ENCODE measurements around the gene SRP68. TPM values are rescaled to one million over a fixed set of nuclear protein-coding genes. Genes with fewer than 3 reads are reported as not detected.
A peak's percentile ranks its signal among the peaks of the same experiment; 100 is the strongest.

Gene SRP68
- total and polyA plus RNA-seq, 4 donors, result 30.8 to 68.9 (median 57.0) TPM

DNA sequence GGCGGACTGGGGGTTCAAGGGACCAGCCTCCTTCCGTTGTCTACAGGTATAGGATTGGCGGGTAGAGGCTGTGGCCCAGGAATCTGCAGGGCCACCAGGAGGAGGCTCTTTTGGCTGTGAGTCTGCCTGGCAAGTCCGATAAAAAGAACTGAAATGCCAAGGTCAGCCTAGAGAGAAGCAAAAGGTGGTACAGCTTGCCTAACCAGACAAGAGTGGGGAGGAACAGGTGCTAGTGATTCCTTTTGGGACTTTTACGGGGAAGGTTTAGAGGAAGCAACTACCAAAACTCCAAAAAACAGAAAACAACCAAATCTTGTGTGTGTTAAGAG is 39.6 kb downstream of the SRP68 start:
- H3K4me1 ChIP-seq (ENCODE audit: control insufficient read depth in 5 of 5, insufficient read depth in 5 of 5, low read length in 5 of 5), result peaks cover 0 to 15% (median 0%) of the 10 kb centered on the region in 5 donors
- no peak overlapping the region for H3K9ac ChIP-seq (ENCODE audit: insufficient read depth in 1 of 2, low read length in 2 of 2)
- H3K4me3 ChIP-seq, result no peak overlapping the region
- no peak for DNase-seq
- no peak for ATAC-seq (ENCODE audit: insufficient read depth, low FRiP score)
- no peaks in the 10 kb centered on the region for H3K27me3 ChIP-seq (ENCODE audit: control insufficient read depth in 3 of 3, insufficient read depth in 3 of 3, low read length in 2 of 3)
- WGBS, 2 donors, result 86 to 89% methylated on average over 5 of the region's 5 CpGs
- H3K9me3 ChIP-seq (ENCODE audit: control insufficient read depth in 4 of 4, insufficient read depth in 3 of 4, low read length in 3 of 4), result no peaks in the 10 kb centered on the region
- TF ChIP-seq, protein P1, sequence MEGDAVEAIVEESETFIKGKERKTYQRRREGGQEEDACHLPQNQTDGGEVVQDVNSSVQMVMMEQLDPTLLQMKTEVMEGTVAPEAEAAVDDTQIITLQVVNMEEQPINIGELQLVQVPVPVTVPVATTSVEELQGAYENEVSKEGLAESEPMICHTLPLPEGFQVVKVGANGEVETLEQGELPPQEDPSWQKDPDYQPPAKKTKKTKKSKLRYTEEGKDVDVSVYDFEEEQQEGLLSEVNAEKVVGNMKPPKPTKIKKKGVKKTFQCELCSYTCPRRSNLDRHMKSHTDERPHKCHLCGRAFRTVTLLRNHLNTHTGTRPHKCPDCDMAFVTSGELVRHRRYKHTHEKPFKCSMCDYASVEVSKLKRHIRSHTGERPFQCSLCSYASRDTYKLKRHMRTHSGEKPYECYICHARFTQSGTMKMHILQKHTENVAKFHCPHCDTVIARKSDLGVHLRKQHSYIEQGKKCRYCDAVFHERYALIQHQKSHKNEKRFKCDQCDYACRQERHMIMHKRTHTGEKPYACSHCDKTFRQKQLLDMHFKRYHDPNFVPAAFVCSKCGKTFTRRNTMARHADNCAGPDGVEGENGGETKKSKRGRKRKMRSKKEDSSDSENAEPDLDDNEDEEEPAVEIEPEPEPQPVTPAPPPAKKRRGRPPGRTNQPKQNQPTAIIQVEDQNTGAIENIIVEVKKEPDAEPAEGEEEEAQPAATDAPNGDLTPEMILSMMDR (IDR thresholded peaks at IDR 0.05; ENCODE audit: control extremely low read depth, extremely low read depth), result no peak
- no peak overlapping the region for H3K27ac ChIP-seq (ENCODE audit: low read depth in 1 of 2, low read length in 1 of 2)
- no peaks in the 10 kb centered on the region for H3K36me3 ChIP-seq (ENCODE audit: control insufficient read depth in 4 of 4, insufficient read depth in 4 of 4, low read length in 4 of 4)

DNA sequence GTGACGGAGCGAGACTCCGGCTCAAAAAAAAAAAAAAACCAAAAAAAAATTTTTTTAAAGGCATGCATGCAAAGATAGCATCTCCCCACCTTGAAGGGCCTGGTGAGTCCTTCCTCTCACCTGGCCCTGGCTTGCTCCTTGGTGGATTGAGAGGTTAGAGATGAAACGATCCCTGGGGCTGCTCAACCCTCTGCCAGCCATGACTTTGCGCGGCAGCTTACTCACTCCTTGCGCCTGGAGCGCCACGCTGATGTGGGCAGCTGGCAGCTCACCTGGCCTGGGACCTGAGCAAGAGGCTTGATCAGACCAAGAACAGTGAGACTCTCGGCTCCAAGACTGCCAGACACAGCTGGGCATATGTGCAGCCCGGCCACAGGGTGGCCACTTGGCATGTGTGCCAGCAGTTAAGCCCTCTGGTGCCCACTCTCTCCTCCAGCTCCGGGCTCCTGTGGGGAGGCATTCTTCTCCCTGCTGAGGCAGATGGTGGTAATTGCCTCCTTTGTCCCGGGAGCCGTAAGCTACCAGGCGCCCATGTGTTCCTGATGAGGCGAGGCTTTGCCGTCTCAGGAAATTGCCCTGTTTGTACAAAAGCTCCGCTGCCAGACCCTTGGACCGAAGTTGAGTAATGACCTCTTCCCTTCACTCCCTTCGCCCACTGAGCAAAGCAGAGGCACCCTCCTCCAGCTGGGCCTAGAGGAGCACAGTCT is 40.1 kb downstream of the SRP68 start:
- Histone ChIP-seq H3K27me3 (ENCODE audit: control insufficient read depth in 3 of 3, insufficient read depth in 3 of 3, low read length in 2 of 3) (no peaks in the 10 kb centered on the region), H3K4me1 (ENCODE audit: control insufficient read depth in 5 of 5, insufficient read depth in 5 of 5, low read length in 5 of 5) (peaks cover 0 to 15% (median 0%) of the 10 kb centered on the region in 5 donors), H3K27ac (ENCODE audit: low read depth in 1 of 2, low read length in 1 of 2) (no peak overlapping the region), H3K9me3 (ENCODE audit: control insufficient read depth in 4 of 4, insufficient read depth in 3 of 4, low read length in 3 of 4) (no peaks in the 10 kb centered on the region), H3K36me3 (ENCODE audit: control insufficient read depth in 4 of 4, insufficient read depth in 4 of 4, low read length in 4 of 4) (no peaks in the 10 kb centered on the region), H3K4me3 (no peak overlapping the region), H3K9ac (ENCODE audit: insufficient read depth in 1 of 2, low read length in 2 of 2) (no peak overlapping the region)
- WGBS, 2 donors, result 77 to 79% methylated on average over 20 of the region's 20 CpGs
- ATAC-seq (ENCODE audit: insufficient read depth, low FRiP score) (no peak), DNase-seq (no peak)
- TF ChIP-seq, protein P1 (IDR thresholded peaks at IDR 0.05; ENCODE audit: control extremely low read depth, extremely low read depth), result no peak

DNA sequence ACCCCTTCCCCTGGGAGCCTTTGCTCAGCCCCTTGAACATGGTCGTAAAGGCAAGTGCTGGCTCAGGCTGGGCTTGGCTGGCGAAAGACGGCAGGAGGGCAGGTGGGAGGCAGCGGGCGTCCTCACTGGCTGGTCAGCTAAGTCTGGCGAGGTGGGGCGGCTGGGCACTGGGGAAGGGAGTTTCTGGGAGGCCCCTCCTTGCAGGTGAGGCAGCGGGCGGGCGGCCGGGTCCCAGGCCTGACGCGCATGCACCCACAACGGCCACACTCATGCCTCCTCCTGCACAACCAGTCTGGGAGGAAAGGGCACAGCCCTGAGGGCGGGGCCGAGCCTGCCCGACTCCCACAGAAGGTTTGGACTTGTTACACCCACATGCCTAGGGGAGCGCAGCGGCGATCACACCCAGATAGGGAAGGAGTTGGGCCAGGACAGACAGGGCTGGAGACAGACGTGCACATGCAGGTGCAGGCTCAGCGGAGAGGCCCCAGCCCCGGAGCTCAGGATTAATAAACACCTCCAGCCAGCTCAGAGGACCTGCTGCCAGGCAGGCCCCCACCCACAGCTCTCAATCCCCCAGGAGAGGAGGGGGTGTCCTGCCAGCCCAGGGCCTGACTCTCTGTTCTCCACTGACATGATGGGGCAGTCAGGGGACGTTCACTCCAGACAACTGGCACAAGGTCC is 45.0 kb downstream of the SRP68 start, which contains the start of gene EVPL:
EVPL (minus strand) TSS at position 148 of the 681 bp plus-strand sequence; CDS start at position 40, 108 bp downstream.
- H3K9ac ChIP-seq (ENCODE audit: insufficient read depth in 1 of 2, low read length in 2 of 2), result no peak within 1 kb of the TSS
- ATAC-seq (ENCODE audit: insufficient read depth, low FRiP score), result peak; percentile 88

More for the DNA sequence above, 45.0 kb downstream of the SRP68 start, which contains the start of gene EVPL:
- H3K27me3 ChIP-seq (ENCODE audit: control insufficient read depth in 3 of 3, insufficient read depth in 3 of 3, low read length in 2 of 3), result no peaks in the 10 kb centered on the region
- 64 to 79% methylated on average over 22 to 24 of the region's 24 CpGs for WGBS, 2 donors
- peaks cover 0 to 2% (median 0%) of the 10 kb centered on the region in 4 donors for H3K36me3 ChIP-seq (ENCODE audit: control insufficient read depth in 4 of 4, insufficient read depth in 4 of 4, low read length in 4 of 4)
- TF ChIP-seq, protein P1 (IDR thresholded peaks at IDR 0.05; ENCODE audit: control extremely low read depth, extremely low read depth), result no peak
- peak within 1 kb of the TSS in 1 of 2 donors; percentile 78 for H3K27ac ChIP-seq (ENCODE audit: low read depth in 1 of 2, low read length in 1 of 2)
- no peaks in the 10 kb centered on the region for H3K9me3 ChIP-seq (ENCODE audit: control insufficient read depth in 4 of 4, insufficient read depth in 3 of 4, low read length in 3 of 4)
- DNase-seq, result peak; percentile 48 to 83 (median 75)
- H3K4me1 ChIP-seq (ENCODE audit: control insufficient read depth in 5 of 5, insufficient read depth in 5 of 5, low read length in 5 of 5), result peaks cover 0 to 6% (median 0%) of the 10 kb centered on the region in 5 donors
- no peak within 1 kb of the TSS for H3K4me3 ChIP-seq

All from lung (tissue), 12 donors.